Skeletal muscle tissue (tissue), 4 donors: ENCODE measurements around the gene ANXA4. TPM values are rescaled to one million over a fixed set of nuclear protein-coding genes. Genes with fewer than 3 reads are reported as not detected.
"Not testable (repeated sequence)": the region's sequence is repeated elsewhere in the genome, so short reads cannot be mapped to it uniquely, and the experiment has no call there.

ENCODE experiments used
- H3K27ac ChIP-seq: one replicate; pipeline ENCODE4 v1.7.0; 2013; ENCODE audit warnings: mild to moderate bottlenecking, low read depth, low read length, inconsistent platforms
- H3K27me3 ChIP-seq, 3 donors: one replicate each; pipeline ENCODE4 v1.7.0; 2013; ENCODE audit warnings: low read length in 3 of 3; ENCODE audit not compliant: control insufficient read depth in 3 of 3, insufficient read depth in 3 of 3
- H3K36me3 ChIP-seq, 3 donors: one replicate each; pipeline ENCODE4 v1.7.0; 2013; ENCODE audit warnings: low read length in 3 of 3; ENCODE audit not compliant: control insufficient read depth in 3 of 3, insufficient read depth in 3 of 3
- H3K4me1 ChIP-seq, 3 donors: one replicate each; pipeline ENCODE4 v1.7.0; 2013; ENCODE audit warnings: low read length in 3 of 3, mild to moderate bottlenecking in 3 of 3; ENCODE audit not compliant: control insufficient read depth in 3 of 3, insufficient read depth in 3 of 3
- H3K4me3 ChIP-seq, 3 donors: one replicate each; pipeline ENCODE4 v1.7.0; 2013; ENCODE audit warnings: low read length in 3 of 3
- H3K9ac ChIP-seq, 3 donors: one replicate each; pipeline ENCODE4 v1.7.0; 2013; ENCODE audit warnings: low read length in 3 of 3, mild to moderate bottlenecking in 3 of 3, moderate library complexity in 2 of 3, low read depth in 1 of 3
- H3K9me3 ChIP-seq, 3 donors: one replicate each; pipeline ENCODE4 v1.7.0; 2013; ENCODE audit warnings: low read length in 3 of 3; ENCODE audit not compliant: control insufficient read depth in 3 of 3
- total RNA-seq: library from RNA; depleted of rRNA; stranded (reverse); fragments of >200 nt; gene quantifications from one replicate; pipeline ENCODE4 v1.2.3, GENCODE V29; 2014
- donor health status: Osteomylitis.

The ANXA4 gene
- total RNA-seq, 1 donor from 2014 or later = 18.8 TPM

DNA sequence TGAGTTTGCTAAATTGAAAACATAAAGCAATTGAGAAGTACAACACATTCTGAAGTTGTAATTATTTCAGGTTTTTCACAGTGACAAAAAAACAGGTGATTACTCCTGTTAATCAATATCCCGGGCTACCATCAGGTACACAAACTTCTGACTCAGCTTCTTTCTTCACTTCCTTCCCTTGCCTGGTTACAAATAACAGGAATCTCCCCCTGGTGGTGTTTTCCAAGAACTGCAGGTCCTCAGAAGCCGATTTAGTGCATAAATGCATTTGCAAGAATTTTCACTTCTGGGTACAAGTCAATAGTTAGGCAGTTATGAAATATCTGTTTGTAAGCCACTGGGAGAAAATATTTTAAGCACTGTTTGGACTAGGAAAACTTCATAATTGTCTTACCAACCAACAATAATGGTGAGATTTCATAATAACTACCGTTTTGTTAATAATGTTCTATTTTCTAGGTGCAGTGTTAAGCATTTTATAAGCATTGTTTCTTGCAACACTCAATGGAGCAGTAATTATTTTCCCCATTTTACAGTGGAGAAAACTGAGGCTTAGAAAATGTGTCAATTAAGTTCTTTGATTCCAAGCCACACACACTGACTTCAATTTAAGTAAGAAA is 75.1 kb downstream of the ANXA4 start:
- Histone ChIP-seq H3K9ac (peak overlapping the region in 1 of 3 donors; percentile 12), H3K4me1 (peaks cover 0 to 3% (median 2%) of the 10 kb centered on the region in 3 donors), H3K4me3 (no peak overlapping the region), H3K27ac (no peak overlapping the region), H3K9me3 (no peaks in the 10 kb centered on the region), H3K36me3 (peaks cover 12 to 25% (median 18%) of the 10 kb centered on the region in 3 donors), H3K27me3 (no peaks in the 10 kb centered on the region)

DNA sequence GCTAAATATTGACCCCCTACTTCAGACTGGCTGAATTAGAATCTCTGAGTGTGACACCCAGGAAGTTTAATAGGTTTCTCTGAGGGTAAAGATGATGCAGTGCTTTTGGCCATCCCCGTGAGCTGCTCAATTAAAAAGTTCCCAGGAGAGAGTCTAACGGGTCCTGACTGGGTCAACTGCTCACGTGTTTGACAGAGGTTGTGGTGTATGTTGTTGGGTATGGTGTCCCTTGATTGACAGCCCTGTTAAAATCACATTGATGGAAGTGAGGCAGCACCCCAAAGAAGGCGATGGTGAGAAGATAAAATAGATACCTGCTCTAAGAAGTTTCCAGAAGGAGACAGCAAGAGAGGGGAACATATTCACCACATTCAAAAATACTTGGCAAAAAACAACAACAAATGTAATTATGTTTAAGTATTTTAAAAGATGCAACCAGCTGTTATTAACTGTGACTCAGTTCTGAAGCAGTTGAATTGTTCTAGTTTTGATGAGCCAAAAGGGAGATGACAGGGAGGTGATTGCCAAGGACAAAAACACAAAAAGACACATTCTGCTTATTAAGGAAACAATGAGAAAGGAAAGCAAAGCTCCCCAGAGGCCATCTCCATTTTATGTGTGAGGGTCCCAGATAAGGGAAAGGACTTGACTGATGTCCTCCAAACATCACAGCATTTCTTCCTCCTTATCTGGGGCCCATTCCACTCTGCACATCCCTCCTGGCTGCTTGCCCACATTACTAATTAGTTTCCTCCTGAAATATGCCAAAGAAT is 76.0 kb downstream of the ANXA4 start:
- H3K9ac ChIP-seq = peak overlapping the region in 1 of 3 donors; percentile 2
- H3K4me3 ChIP-seq = no peak overlapping the region
- no peaks in the 10 kb centered on the region for H3K27me3 ChIP-seq
- H3K36me3 ChIP-seq = peaks cover 8 to 22% (median 14%) of the 10 kb centered on the region in 3 donors
- H3K27ac ChIP-seq = no peak overlapping the region
- H3K9me3 ChIP-seq = no peaks in the 10 kb centered on the region
- peaks cover 0 to 3% (median 2%) of the 10 kb centered on the region in 3 donors for H3K4me1 ChIP-seq

- Histone ChIP-seq H3K27me3 (no peaks in the 10 kb centered on the region), H3K36me3 (peaks cover 0 to 2% (median 0%) of the 10 kb centered on the region in 3 donors), H3K27ac (no peak overlapping the region), H3K4me1 (peaks cover 12 to 28% (median 17%) of the 10 kb centered on the region in 3 donors), H3K4me3 (no peak overlapping the region), H3K9me3 (no peaks in the 10 kb centered on the region), H3K9ac (no peak overlapping the region)
These were observed 86.0 kb downstream of the ANXA4 start for GRCh38 chr2:69827796-69828540.

GRCh38 chr2:69828938-69829255 is 87.0 kb downstream of the ANXA4 start:
- H3K9me3 ChIP-seq = no peaks in the 10 kb centered on the region
- peak overlapping the region; percentile 97 for H3K27ac ChIP-seq
- H3K4me1 ChIP-seq = peaks cover 12 to 28% (median 17%) of the 10 kb centered on the region in 3 donors
- H3K36me3 ChIP-seq = peaks cover 0 to 2% (median 0%) of the 10 kb centered on the region in 3 donors
- peak overlapping the region; percentile 88 to 96 (median 96) for H3K4me3 ChIP-seq
- H3K27me3 ChIP-seq = no peaks in the 10 kb centered on the region
- peak overlapping the region; percentile 92 to 98 (median 96) for H3K9ac ChIP-seq

DNA sequence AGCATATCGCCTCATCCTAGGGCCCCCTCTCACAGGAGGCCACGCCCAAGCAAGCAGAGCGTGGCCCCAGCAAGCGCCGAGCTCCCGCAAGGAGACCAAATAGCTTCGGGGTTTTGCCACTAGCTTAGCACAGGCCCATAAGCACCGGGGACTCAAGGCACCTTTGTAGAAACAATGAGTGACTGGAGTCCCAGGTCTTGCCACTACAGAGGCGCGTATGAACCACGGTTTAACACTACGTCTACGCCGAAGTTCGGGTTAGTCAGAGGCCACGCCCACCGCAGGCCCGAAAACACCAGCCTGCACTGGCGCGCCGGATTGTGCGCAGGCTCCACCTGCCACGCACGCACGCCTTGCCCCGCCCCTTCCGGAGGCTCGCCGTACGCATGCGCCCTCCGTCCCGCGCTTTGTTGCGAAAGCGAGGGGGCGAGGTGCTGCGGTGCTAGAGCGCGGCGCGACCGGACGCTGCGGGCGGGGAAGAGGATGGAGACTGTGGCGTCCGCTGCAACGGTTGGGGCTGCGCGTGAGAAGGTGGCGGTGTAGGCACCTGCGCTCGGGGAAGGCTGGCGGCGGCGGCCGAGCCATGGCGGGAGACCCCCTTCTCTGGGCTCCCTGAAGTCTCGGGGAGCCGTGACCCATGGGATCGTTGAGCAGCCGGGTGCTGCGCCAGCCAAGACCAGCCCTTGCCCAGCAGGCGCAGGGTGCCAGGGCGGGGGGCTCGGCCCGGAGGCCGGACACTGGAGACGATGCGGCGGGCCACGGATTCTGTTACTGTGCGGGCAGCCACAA is 87.5 kb downstream of the ANXA4 start, which contains the start of gene GMCL1:
TSS of gene GMCL1 (plus strand) at position 405 of the 789 bp plus-strand sequence. CDS start at position 638, 233 bp downstream.
- H3K4me1 ChIP-seq = peaks cover 12 to 28% (median 17%) of the 10 kb centered on the region in 3 donors
- H3K27me3 ChIP-seq = no peaks in the 10 kb centered on the region
- no peaks in the 10 kb centered on the region for H3K9me3 ChIP-seq
- H3K27ac ChIP-seq = peak within 1 kb of the TSS; percentile 97
- peak within 1 kb of the TSS; percentile 88 to 96 (median 96) for H3K4me3 ChIP-seq
- H3K36me3 ChIP-seq = peaks cover 0 to 2% (median 0%) of the 10 kb centered on the region in 3 donors
- H3K9ac ChIP-seq = peak within 1 kb of the TSS; percentile 92 to 98 (median 96)

DNA sequence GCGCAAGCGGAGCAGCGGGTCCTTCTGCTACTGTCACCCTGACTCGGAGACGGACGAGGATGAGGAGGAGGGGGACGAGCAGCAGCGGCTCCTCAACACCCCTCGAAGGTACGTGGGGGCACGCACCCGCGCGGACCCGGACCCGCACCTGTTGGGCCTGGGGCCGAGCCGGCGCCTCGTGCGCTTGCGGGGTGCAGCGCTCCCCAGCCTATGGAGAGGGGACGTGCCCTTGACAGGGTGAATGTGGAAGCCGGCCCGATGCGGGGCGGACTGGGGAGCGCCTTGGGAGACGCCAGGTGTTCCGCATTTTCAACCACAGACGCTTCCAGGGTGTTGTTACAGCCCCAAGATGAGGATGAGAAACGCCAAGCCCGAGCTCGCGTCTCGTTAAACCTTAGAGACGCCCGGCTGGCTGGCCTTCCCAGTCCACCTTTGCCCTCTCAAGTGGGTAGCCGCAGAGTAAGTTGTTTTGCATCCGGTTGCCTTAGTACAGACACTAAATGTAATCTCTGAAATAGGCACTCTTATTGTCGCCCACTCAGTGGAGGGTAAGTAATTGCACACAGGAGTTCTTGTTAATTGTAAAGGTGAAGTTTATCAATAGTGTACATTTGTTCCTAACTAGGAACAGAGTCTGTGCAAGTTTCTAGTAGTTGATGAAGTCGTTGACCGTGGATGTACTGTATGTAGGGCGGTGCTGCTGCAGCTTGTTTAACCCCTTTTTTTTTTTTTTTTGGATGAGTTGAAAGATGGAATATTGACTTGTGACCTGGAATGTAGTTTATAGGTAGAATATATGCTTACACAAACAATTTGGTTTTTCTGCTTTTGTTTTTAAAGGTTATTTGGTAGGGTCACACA is 88.3 kb downstream of the ANXA4 start:
- H3K4me3 ChIP-seq = peak overlapping the region; percentile 88 to 96 (median 96)
- peak overlapping the region; percentile 97 for H3K27ac ChIP-seq
- H3K9ac ChIP-seq = peak overlapping the region; percentile 92 to 98 (median 96)
- no peaks in the 10 kb centered on the region for H3K9me3 ChIP-seq
- H3K27me3 ChIP-seq = no peaks in the 10 kb centered on the region
- peaks cover 0 to 2% (median 0%) of the 10 kb centered on the region in 3 donors for H3K36me3 ChIP-seq
- H3K4me1 ChIP-seq = peaks cover 12 to 28% (median 17%) of the 10 kb centered on the region in 3 donors

DNA sequence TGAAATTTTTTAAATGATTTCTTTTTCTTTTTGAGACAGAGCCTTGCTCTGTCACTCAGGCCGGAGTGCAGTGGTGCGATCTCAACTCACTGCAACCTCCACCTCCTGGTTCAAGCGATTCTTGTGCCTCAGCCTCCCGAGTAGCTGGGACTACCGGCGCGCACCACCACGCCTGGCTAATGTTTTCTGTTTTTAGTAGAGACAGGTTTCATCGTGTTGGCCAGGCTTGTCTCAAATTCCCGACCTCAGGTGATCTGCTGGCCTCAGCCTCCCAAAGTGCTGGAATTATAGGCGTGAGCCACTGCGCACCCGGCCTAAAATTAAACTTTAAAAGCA is 88.9 kb downstream of the ANXA4 start:
- H3K27me3 ChIP-seq, H3K27ac ChIP-seq, H3K9me3 ChIP-seq, H3K36me3 ChIP-seq: not testable (repeated sequence)
- peaks cover 12 to 28% (median 17%) of the 10 kb centered on the region in 3 donors for H3K4me1 ChIP-seq
- H3K9ac ChIP-seq = peak overlapping the region; percentile 92 to 98 (median 96)
- H3K4me3 ChIP-seq = peak overlapping the region in 2 of 3 donors; percentile 96

GRCh38 chr2:69831354-69831905 is 89.5 kb downstream of the ANXA4 start:
- no peaks in the 10 kb centered on the region for H3K27me3 ChIP-seq
- peaks cover 12 to 28% (median 17%) of the 10 kb centered on the region in 3 donors for H3K4me1 ChIP-seq
- H3K9ac ChIP-seq = no peak overlapping the region
- no peaks in the 10 kb centered on the region for H3K9me3 ChIP-seq
- peaks cover 0 to 2% (median 0%) of the 10 kb centered on the region in 3 donors for H3K36me3 ChIP-seq
- H3K4me3 ChIP-seq = no peak overlapping the region
- no peak overlapping the region for H3K27ac ChIP-seq
